Esophagus (tissue), 2 donors: ENCODE data around the gene SNX8. TPM values are rescaled to one million over a fixed set of nuclear protein-coding genes. Genes with fewer than 3 reads are reported as not detected.

ENCODE experiments used
- H3K27ac ChIP-seq, 2 donors: one replicate each; pipeline ENCODE4 v1.5.1; 2013; ENCODE audit warnings: low read depth in 2 of 2, mild to moderate bottlenecking in 2 of 2, inconsistent platforms in 1 of 2, low read length in 1 of 2, moderate library complexity in 1 of 2
- H3K27me3 ChIP-seq, 2 donors: one replicate each; pipeline ENCODE4 v1.6.1; 2013; ENCODE audit warnings: low read length in 2 of 2, control low read depth in 1 of 2, mild to moderate bottlenecking in 1 of 2; ENCODE audit not compliant: insufficient read depth in 2 of 2, control insufficient read depth in 1 of 2
- H3K36me3 ChIP-seq, 2 donors: one replicate each; pipeline ENCODE4 v1.6.1; 2013; ENCODE audit warnings: low read length in 1 of 2; ENCODE audit not compliant: control insufficient read depth in 2 of 2, insufficient read depth in 2 of 2
- H3K4me1 ChIP-seq, 2 donors: one replicate each; pipeline ENCODE4 v1.6.1; 2013; ENCODE audit warnings: low read length in 1 of 2; ENCODE audit not compliant: control insufficient read depth in 2 of 2, insufficient read depth in 2 of 2
- H3K4me3 ChIP-seq, 2 donors: one replicate each; pipeline ENCODE4 v1.5.1; 2013; ENCODE audit warnings: low read length in 2 of 2, mild to moderate bottlenecking in 2 of 2, low read depth in 1 of 2, moderate library complexity in 1 of 2
- H3K9me3 ChIP-seq, 2 donors: one replicate each; pipeline ENCODE4 v1.6.1; 2013; ENCODE audit warnings: mild to moderate bottlenecking in 2 of 2, low read depth in 1 of 2, low read length in 1 of 2, moderate library complexity in 1 of 2; ENCODE audit not compliant: control insufficient read depth in 2 of 2, insufficient read depth in 1 of 2
- WGBS, 2 donors: extraction: QIAGEN DNeasy Blood & Tissue Kit; methylation state at CpG; one replicate each; pipeline ENCODE4 v1.1.7; 2013; 5-methylcytosine and 5-hydroxymethylcytosine counted together
- polyA plus RNA-seq, 2 donors: library from polyadenylated mRNA; stranded (reverse); fragments of 200-250 nt; gene quantifications; one replicate each; pipeline ENCODE4 v1.2.3, GENCODE V29; 2013
- donor health status: healthy with polysubstance abuse.
- donor health status: Bipolar disorder and iron deficiency.

The SNX8 gene
- polyA plus RNA-seq, result 10 to 100 TPM; 15.6 to 37.7 TPM

- 1 to 2% methylated on average over 37 to 78 of the region's 78 CpGs for WGBS, 2 donors
- peak within 1 kb of the TSS; percentile 76 to 86 for H3K27ac ChIP-seq
- H3K36me3 ChIP-seq, result peaks cover 3 to 4% of the 10 kb centered on the region in 2 donors
- peaks cover 0 to 5% of the 10 kb centered on the region in 2 donors for H3K4me1 ChIP-seq
- H3K9me3 ChIP-seq, result no peaks in the 10 kb centered on the region
- peak within 1 kb of the TSS; percentile 75 to 80 for H3K4me3 ChIP-seq
- no peaks in the 10 kb centered on the region for H3K27me3 ChIP-seq
Measured at GRCh38 chr7:2314209-2314955, at the start of gene SNX8. Gene SNX8, minus strand, starts transcription at chr7:2314441. Its CDS starts 20 bp downstream, at chr7:2314421.

GRCh38 chr7:2362385-2363088 lies 48.3 kb upstream of the SNX8 start:
- H3K4me1 ChIP-seq, result no peaks in the 10 kb centered on the region
- 89 to 90% methylated on average over 27 of the region's 27 CpGs for WGBS, 2 donors
- peaks cover 26 to 37% of the 10 kb centered on the region in 2 donors for H3K36me3 ChIP-seq
- no peak overlapping the region for H3K4me3 ChIP-seq
- no peak overlapping the region for H3K27ac ChIP-seq
- H3K27me3 ChIP-seq, result no peaks in the 10 kb centered on the region
- H3K9me3 ChIP-seq, result no peaks in the 10 kb centered on the region

- 53 to 58% methylated on average over 6 of the region's 6 CpGs for WGBS, 2 donors
- Histone ChIP-seq H3K4me1 (peaks cover 0 to 3% of the 10 kb centered on the region in 2 donors), H3K4me3 (no peak overlapping the region), H3K36me3 (peaks cover 12 to 26% of the 10 kb centered on the region in 2 donors), H3K9me3 (no peaks in the 10 kb centered on the region), H3K27me3 (no peaks in the 10 kb centered on the region), H3K27ac (no peak overlapping the region)
Measured at GRCh38 chr7:2360796-2361195, 46.6 kb upstream of the SNX8 start.

- Histone ChIP-seq H3K27ac (no peak overlapping the region), H3K4me1 (peaks cover 0 to 3% of the 10 kb centered on the region in 2 donors), H3K27me3 (no peaks in the 10 kb centered on the region), H3K9me3 (no peaks in the 10 kb centered on the region), H3K36me3 (peaks cover 8 to 20% of the 10 kb centered on the region in 2 donors), H3K4me3 (no peak overlapping the region)
- 85 to 86% methylated on average over 11 of the region's 11 CpGs for WGBS, 2 donors
Measured at GRCh38 chr7:2359610-2360009, 45.4 kb upstream of the SNX8 start.

GRCh38 chr7:2358968-2359527 lies 44.8 kb upstream of the SNX8 start:
- Histone ChIP-seq H3K36me3 (peaks cover 8 to 17% of the 10 kb centered on the region in 2 donors), H3K9me3 (no peaks in the 10 kb centered on the region), H3K4me1 (peaks cover 0 to 3% of the 10 kb centered on the region in 2 donors), H3K27ac (no peak overlapping the region), H3K27me3 (no peaks in the 10 kb centered on the region), H3K4me3 (no peak overlapping the region)
- 54 to 62% methylated on average over 8 of the region's 8 CpGs for WGBS, 2 donors

GRCh38 chr7:2357571-2357970 lies 43.3 kb upstream of the SNX8 start:
- Histone ChIP-seq H3K36me3 (peaks cover 3 to 9% of the 10 kb centered on the region in 2 donors), H3K4me3 (no peak overlapping the region), H3K4me1 (peaks cover 0 to 3% of the 10 kb centered on the region in 2 donors), H3K9me3 (no peaks in the 10 kb centered on the region), H3K27ac (no peak overlapping the region), H3K27me3 (no peaks in the 10 kb centered on the region)
- 63 to 65% methylated on average over 6 of the region's 6 CpGs for WGBS, 2 donors

GRCh38 chr7:2357165-2357564 lies 42.9 kb upstream of the SNX8 start:
- Histone ChIP-seq H3K27ac (no peak overlapping the region), H3K9me3 (no peaks in the 10 kb centered on the region), H3K4me1 (peaks cover 0 to 3% of the 10 kb centered on the region in 2 donors), H3K36me3 (peaks cover 0 to 6% of the 10 kb centered on the region in 2 donors), H3K27me3 (no peaks in the 10 kb centered on the region), H3K4me3 (no peak overlapping the region)
- 66% methylated on average over 8 of the region's 8 CpGs for WGBS, 2 donors

GRCh38 chr7:2355705-2356008 lies 41.4 kb upstream of the SNX8 start:
- Histone ChIP-seq H3K4me3 (peak overlapping the region; percentile 99 to 100), H3K36me3 (peaks cover 0 to 4% of the 10 kb centered on the region in 2 donors), H3K4me1 (peaks cover 0 to 3% of the 10 kb centered on the region in 2 donors), H3K27me3 (no peaks in the 10 kb centered on the region), H3K27ac (peak overlapping the region in 1 of 2 donors; percentile 94), H3K9me3 (no peaks in the 10 kb centered on the region)
- WGBS, 2 donors, result 4% methylated on average over 9 of the region's 9 CpGs

GRCh38 chr7:2354939-2355704 lies 40.9 kb upstream of the SNX8 start:
- H3K36me3 ChIP-seq, result peaks cover 0 to 3% of the 10 kb centered on the region in 2 donors
- H3K9me3 ChIP-seq, result no peaks in the 10 kb centered on the region
- H3K27ac ChIP-seq, result peak overlapping the region; percentile 94 to 98
- no peaks in the 10 kb centered on the region for H3K27me3 ChIP-seq
- peak overlapping the region; percentile 99 to 100 for H3K4me3 ChIP-seq
- WGBS, 2 donors, result 0% methylated on average over 83 to 92 of the region's 92 CpGs
- peaks cover 0 to 3% of the 10 kb centered on the region in 2 donors for H3K4me1 ChIP-seq
